Measurements from ENCODE around the gene LIG3. TPM values are rescaled to one million over a fixed set of nuclear protein-coding genes. Genes with fewer than 3 reads are reported as not detected.
"Not testable (repeated sequence)": the region's sequence is repeated elsewhere in the genome, so short reads cannot be mapped to it uniquely, and the experiment has no call there.

The LIG3 gene
- total RNA-seq, 1 donor from 2014 or later: 20.5 TPM

- DNase-seq (ENCODE audit: missing footprints) (peak; percentile 79), ATAC-seq (peak; percentile 93)
- intact Hi-C loops (cut with DNase I): loop anchor here (2.0 kb wide), 2 partner anchors 20 to 40 kb away; partner anchors contain the start of gene RFFL
Measured at GRCh38 chr17:35022536-35023063, 42.3 kb downstream of the LIG3 start.

GRCh38 chr17:35023538-35023937, 43.2 kb downstream of the LIG3 start:
- DNase-seq (ENCODE audit: missing footprints) (no peak), ATAC-seq (no peak)
- intact Hi-C loops (cut with DNase I): loop anchor here (2.0 kb wide), 2 partner anchors 21 to 39 kb away; partner anchors contain the start of gene RFFL

GRCh38 chr17:35025541-35025940, 45.2 kb downstream of the LIG3 start:
- DNase-seq (ENCODE audit: missing footprints) (no peak), ATAC-seq (no peak)
- intact Hi-C loops (cut with DNase I): no loop called here

GRCh38 chr17:35028097-35028496, 47.8 kb downstream of the LIG3 start:
- ATAC-seq; intact Hi-C loops (cut with DNase I); DNase-seq (ENCODE audit: missing footprints): not testable (repeated sequence)

DNA sequence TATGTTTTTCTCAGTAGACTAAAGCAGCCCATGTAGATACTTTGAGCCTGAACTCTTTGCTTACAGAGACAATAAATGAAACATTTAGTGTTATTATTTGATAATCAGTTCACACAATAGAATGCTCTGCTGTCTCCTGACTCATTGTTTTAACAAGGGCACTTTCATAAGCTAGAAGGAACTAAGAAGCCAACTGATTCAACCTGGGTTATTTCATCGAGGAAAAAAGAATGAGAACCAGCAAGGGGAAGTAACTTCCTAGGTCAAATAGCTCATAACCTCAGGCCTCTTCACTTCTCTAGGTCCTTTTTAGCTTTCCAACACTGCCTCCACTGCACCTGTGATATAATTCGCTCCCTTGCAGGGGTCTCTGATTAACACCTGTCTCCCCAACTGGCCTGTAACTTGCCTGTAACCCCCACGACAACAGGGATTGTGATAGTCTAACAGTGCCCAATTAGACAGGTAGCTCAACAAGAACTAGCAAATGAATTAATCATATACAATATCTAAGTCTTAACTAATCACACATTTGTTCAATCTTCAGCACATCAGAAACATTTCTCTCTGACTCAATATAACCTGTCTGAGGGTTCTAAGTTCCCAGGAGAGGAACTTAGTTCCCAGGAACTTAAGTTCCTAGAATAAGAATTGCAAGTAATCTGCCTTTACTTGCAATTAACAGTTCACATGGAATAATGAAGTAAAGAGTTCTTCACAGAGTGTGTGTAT, 48.4 kb downstream of the LIG3 start:
- DNase-seq (ENCODE audit: missing footprints): no peak
- intact Hi-C loops (cut with DNase I): no loop called here
- ATAC-seq: no peak

DNA sequence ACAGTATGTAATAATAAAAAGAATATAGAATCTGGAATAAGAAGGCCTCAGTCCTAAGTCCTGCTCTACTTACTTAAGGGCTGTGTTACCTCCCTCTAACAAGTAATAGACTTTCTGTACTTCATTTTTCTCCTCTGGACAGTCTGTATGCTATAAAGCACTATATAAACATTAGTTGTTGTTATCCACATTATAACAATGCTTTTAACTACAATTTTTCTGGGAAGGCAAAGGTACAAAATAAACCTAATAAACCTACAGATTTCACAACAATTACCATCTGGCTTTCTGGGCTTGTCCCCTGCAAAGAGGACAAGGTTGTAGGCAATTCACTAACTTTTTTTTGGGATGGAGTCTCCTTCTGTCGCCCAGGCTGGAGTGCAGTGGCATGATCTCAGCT, 50.5 kb downstream of the LIG3 start:
- ATAC-seq: no peak
- DNase-seq (ENCODE audit: missing footprints): no peak
- intact Hi-C loops (cut with DNase I): no loop called here

DNA sequence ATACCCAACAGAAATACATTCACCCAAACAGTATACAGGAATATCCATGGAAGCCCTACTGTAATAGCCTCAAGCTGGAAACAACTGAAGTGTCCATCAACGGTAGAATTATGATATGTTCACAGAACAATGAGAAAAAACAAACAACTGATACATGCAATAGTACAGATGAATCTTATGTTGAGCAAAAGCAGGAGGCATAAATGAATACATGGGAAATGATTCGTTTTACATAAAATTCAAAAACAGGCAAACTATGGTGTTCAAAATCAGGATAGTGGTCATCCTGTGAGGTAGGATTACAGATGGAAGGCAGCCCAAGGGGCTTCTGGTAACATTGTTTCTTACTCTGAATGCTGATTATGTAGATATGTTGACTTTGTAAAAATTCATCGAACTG, 58.1 kb downstream of the LIG3 start:
- intact Hi-C loops (cut with DNase I): no loop called here
- DNase-seq (ENCODE audit: missing footprints) (no peak), ATAC-seq (no peak)

- intact Hi-C loops (cut with DNase I): no loop called here
- no peak for ATAC-seq
- DNase-seq (ENCODE audit: missing footprints): no peak
Measured at GRCh38 chr17:35041390-35041789, 61.1 kb downstream of the LIG3 start.

- intact Hi-C loops (cut with DNase I): no loop called here
- ATAC-seq (no peak), DNase-seq (ENCODE audit: missing footprints) (no peak)
Measured at GRCh38 chr17:35044181-35044580, 63.9 kb downstream of the LIG3 start.

DNA sequence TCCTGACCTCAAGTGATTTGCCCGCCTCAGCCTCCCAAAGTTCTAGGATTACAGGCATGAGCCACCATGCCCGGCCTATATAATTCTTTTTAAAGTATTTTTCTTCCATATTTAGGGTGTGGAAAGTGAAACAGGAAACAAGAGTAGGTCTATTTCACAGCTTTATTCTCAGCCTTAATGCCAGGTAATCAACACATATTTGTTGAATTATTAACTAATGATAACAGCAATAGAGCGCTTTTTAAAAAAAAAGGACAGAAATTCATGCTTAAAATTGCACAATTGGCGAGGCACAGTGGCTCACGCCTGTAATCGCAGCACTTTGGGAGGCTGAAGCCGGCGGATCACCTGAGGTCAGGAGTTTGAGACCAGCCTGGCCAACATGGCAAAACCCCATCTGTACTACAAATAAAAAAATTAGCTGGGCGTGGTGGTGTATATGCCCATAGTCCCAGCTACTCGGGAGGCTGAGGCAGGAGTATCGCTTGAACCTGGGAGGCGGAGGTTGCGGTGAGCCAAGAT, 65.2 kb downstream of the LIG3 start:
- intact Hi-C loops (cut with DNase I); ATAC-seq; DNase-seq (ENCODE audit: missing footprints): not testable (repeated sequence)

DNA sequence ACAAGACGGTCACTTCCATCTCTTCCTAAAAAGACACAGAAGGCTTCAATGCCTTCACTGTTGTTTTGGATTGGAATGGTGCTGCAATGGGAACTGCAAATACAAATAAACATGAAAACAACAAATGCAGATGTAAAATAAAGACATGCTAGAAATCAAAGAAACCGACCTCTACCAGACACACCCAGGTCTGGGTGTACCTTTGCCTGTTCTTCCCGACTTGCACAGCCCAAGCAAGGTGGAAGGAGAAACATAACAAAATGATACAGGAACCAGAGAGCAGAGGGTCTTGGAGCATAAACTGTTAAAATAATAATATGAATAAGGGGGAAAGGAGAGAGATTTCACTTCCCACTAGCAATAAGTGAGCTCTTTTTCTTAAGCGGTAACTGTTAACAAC, 65.9 kb downstream of the LIG3 start:
- intact Hi-C loops (cut with DNase I): no loop called here
- no peak for ATAC-seq
- DNase-seq (ENCODE audit: missing footprints): no peak

DNA sequence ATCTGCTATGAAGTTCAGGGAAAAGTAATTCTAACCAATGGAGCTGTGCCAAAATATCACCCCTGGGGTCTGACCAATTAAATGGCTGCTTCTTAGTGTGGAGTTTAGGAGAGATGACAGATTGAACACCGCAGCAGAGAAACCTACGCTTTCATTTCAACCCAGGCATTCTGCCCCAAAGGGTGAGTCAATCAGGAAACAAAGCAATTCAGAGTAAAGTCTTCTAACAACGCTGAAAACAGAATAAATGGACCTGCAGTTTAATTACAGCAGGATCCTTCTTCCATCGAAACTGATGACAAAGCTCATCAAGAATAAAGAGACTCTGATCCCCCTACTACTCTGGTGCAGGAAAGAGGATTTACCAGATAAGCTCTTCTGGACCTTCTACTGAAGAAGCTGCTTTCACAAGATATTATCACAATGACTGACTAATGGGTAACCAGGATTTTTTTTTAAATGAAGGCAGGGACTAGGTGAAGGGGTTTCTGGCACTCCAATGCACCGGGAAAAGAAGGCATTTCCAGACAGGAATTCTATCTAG, 66.5 kb downstream of the LIG3 start:
- no peak for ATAC-seq
- intact Hi-C loops (cut with DNase I): no loop called here
- DNase-seq (ENCODE audit: missing footprints): no peak

GRCh38 chr17:35048685-35049379, 68.5 kb downstream of the LIG3 start:
- intact Hi-C loops (cut with DNase I): no loop called here
- ATAC-seq: no peak
- DNase-seq (ENCODE audit: missing footprints): no peak

DNA sequence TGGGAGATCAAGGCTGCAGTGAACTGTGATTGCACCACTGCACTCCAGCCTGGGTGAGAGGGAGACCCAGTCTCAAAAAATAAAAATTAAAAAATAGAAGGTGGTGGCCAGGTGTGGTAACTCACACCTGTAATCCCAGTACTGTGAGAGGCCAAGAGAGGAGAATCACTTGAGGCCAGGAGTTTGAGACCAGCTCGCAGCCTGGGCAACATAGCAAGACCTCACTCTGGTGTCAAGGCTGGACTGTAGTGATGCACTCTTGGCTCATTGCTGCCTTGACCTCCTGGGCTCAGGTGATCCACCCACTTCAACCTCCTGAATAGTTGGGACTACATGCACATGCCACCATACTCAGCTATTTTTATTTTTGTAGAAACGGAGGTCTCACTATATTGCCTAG, 69.9 kb downstream of the LIG3 start:
- no peak for DNase-seq (ENCODE audit: missing footprints)
- no peak for ATAC-seq
- intact Hi-C loops (cut with DNase I): no loop called here

GRCh38 chr17:35051183-35051578, 70.9 kb downstream of the LIG3 start:
- intact Hi-C loops (cut with DNase I): no loop called here
- peak; percentile 28 for ATAC-seq
- DNase-seq (ENCODE audit: missing footprints): no peak

GRCh38 chr17:35051579-35052240, 71.4 kb downstream of the LIG3 start:
- intact Hi-C loops (cut with DNase I): no loop called here
- ATAC-seq (no peak), DNase-seq (ENCODE audit: missing footprints) (no peak)

DNA sequence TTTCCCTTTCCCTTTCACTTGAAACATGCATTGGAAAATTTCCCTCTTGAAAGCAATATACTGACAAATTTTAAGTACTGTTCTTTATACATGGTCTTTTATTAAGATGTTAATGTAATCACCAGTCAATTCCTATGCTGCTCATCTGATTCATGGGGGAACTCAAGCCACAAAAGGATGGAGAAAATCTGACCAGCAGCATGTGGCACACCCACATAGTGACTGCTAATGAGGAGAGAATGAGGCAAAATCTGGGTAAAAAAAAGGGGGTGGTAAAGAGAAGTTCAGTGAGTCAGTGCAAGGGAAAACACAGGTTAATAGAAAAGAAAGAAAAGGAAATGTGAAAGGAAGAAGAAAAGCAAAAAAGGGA, 71.9 kb downstream of the LIG3 start:
- intact Hi-C loops (cut with DNase I): no loop called here
- DNase-seq (ENCODE audit: missing footprints): no peak
- no peak for ATAC-seq

DNA sequence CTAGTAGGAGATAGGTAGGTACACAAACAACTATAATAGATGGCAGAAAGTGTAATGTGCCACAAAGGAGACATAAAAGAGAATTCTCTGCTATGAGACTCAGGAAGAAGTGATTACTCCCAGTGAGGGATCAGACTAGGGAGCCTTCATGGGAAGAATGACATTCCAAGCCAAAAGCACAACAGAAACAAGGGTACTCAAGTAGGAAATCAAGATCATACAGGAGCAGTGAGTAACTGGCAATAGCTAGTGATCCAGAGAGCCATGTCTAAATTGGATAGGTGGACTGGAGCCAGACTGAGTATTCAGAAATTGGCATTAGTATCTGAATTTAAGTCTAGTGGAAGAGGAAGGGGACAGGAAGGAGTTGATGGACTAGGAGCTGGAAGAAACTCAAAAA, 72.5 kb downstream of the LIG3 start:
- ATAC-seq: no peak
- DNase-seq (ENCODE audit: missing footprints): no peak
- intact Hi-C loops (cut with DNase I): no loop called here

GRCh38 chr17:35053204-35053603, 72.9 kb downstream of the LIG3 start:
- intact Hi-C loops (cut with DNase I): no loop called here
- DNase-seq (ENCODE audit: missing footprints) (no peak), ATAC-seq (no peak)
